GM21723 (cell line): Measurements from ENCODE around the gene RAB4A.

Experiments
- ATAC-seq: cut with Tn5 transposase; IDR thresholded peaks from one replicate; pipeline ENCODE4 v1.9.1; 2021; ENCODE audit warnings: mild to moderate bottlenecking, moderate library complexity; ENCODE audit not compliant: unreplicated experiment

RAB4A gene, protein sequence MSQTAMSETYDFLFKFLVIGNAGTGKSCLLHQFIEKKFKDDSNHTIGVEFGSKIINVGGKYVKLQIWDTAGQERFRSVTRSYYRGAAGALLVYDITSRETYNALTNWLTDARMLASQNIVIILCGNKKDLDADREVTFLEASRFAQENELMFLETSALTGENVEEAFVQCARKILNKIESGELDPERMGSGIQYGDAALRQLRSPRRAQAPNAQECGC

DNA sequence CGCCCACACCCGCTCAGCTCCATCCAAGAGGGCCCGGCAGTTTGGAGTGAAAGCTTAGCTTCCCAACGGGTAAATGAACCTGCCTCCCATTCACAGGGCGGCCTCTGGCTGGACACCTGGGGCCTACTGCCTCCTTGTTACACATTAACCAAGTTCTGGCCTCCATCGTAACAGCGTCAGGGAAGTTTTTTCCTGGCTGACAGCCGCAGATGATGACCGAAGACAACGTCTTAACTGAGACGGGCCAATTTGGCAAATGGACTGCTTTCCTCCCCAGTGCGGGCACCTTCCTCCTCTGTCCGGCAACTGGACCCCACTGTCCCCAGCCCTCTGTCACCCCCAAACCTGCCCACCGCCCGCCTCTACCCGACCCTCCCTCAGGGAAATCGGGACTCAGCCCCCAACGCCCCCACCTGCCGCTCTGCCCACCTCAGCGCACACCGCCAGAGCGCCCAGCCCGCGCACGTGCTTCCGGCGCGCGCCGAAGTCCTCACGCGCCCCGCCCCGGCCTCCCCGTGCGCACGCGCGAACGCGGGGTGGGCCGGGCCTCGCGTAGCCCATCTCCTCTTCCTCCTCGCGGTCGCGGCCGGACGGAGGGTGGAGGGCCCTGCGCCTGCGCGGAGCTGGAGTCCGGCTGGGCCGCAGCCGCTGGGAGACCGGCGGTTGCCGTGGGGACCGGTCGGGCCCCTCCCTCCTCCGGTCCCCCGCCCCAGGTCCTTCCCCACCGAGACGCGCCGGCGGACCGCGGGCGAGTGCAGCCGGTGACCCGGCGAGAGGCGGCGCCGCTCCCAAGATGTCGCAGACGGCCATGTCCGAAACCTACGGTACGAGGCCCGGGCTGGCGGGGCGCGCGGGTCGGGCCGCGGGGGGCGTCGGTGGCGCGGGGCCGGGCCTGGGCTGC is at the start of gene RAB4A:
Gene RAB4A, plus strand, starts transcription at position 565 of the 901 bp plus-strand sequence. Its CDS starts 229 bp downstream, at position 794.
- ATAC-seq, result peak; percentile 91

DNA sequence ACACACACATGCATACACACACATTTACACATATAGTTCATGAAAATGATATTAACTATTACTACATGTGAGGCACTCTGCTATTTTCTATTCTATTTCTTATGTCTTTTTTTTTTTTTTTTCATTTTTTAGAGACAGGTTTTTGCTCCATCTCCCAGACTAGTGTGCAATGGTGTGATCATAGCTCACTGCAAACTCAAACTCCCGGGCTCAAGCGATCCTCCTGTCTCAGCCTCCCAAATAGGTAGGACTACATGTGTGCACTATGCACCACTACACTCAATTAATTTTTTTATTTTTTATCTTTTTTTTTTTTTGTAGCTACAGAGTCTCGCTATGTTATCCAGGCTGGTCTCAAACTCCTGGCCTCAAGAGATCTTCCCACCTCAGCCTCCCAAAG is 48.8 kb upstream of the RAB4A start:
- no peak for ATAC-seq

DNA sequence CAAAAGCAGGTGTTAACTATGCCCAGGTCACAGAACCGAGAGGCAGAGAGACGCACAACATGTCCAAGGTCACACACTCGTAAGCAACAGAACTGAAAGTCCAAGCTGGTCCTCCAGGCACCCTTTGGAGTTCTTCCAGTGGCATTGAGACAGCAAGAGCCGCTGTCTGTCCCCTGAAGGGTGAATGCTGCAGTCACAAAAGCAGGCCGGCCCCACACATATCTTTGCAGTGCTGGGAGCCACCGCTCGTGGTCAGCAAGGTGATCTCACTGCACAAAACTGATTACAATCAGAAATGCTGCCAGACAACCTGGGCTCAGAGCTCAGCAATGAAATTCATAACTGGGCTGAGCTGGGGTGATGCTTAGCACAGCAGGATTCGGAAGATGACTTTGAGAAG is 47.4 kb upstream of the RAB4A start:
- ATAC-seq, result no peak

DNA sequence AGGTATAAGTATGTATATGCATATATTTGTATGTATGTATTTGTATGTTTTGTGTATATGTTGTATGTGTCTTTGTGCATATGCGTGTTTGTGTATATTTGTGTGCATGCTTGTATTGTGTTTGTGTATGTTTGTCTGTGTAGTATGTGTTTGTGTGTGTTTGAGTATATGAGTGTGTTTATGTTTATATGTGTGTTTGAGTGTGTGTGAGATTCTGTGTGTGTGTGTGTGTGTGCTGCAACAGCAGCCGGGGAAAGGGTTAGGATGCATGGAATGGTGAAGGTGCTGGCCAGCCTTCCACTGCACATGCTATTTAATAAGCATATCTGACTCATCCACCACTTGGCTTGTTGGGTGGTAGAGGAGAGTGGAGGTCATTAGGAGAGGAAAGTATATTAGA is 46.6 kb upstream of the RAB4A start:
- ATAC-seq, result no peak

DNA sequence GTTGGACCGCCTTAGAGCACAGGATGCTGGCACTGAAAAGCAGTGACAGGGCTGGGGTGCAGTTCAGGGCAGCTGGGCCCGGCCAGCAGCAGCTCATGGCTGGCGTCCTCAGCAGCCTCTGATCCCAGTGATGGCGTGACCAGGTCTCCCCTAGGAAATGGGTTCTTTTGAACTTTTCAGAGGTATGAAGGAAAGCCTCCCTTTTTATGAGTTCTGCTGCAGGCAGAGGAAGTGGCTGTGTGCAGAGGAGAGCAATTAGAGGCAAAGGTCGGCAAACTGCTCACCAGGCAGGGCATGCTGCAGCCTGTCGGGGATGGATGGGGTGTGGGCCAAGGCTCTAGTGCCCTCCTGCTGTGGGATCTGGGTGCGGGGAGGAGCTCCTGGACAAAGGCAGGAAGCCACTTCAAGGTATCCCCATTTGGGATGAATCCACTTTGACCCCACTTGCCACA is 45.6 kb upstream of the RAB4A start:
- no peak for ATAC-seq

DNA sequence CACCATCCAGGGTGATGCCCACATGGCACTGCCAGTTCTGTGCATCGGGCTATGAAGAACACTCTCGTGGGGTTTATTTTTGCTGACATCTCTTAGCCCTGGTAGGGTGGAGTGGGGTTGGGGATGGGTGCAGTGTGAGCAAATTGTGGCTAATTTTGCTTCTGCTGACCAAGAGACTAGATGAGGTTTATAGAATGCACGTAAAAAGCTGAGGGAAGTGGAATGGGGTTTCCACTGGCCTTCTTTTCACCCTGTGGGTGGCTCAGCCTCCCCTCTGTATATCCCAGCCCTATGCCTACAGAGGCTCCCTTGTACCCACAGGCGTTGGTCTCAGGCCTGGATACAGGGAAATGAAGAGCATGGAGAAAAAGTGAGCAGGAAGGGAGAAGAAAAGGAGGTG is 44.1 kb upstream of the RAB4A start:
- ATAC-seq, result no peak

DNA sequence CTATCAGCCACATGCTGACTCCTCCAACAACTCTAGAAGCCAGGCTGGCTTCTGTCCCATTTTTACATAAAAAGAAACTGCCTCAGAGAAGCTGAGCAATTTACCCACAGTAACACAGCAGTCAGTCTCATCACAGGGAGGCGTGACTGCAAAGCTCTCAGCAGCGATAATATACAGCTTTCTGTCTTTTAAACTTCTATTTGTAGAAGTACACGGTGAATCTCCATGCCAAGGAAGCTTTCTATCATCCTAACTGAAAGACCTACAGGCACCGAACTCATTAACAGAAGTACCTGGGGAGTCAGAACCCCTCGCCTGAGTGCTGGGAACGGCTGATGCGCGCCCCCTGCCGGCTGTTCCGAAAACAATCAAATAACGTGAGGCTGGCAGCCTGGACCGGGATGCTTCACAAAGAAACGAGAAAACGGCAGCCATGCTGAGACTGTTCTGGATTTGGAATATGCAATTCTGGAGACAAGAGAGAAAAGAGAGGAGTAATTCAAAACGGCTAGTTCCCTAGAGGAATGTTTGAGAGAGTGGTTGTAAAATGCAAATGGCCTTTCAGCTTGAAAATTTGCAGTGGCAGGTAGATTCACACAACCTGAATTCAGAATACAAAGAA is 43.5 kb upstream of the RAB4A start:
- ATAC-seq, result peak; percentile 45

DNA sequence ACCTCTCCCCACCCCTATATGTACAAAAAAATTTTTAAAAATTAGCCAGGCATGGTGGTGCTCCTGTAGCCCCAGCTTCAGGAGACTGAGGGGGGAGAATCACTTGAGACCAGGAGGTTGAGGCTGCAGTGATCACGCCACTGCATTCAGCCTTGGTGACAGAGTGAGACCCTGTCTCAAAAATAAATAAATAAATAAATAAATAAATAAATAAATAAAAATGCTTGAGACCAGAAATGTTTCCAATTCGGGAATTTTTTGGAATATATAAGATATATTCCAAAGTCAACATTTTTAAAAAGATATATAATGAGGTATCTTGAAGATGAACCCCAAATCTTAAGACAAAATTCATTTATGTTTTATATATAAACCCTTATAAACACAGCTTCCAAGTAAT is 42.4 kb upstream of the RAB4A start:
- no peak for ATAC-seq

DNA sequence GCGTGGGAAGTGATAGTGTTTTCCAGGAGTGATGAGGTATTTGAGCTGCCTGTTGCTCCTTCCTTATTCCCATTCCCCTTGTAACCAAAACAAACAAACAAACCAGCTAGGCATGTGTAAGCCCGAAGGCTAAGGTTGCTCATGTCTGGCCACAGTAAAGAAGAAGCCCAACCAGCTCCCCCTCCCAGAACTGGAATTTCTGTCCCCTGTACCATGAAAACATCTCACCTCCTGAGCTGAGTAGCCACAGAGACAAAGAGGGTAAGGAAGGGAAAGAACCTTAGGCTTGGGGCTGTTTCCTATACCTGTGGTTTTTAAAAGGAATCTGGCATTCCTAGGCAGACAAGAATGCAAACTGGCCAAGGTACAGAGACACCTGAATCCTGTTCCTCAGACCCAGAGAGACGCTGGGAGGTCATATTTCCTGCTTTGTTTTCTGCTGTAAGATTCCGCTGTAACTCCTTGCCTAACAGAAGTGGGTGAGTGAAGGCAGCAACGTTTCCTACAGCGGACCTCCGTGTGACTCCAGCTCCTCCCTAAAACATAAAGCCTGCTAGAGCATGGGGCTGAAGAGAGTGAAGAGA is 41.7 kb upstream of the RAB4A start:
- ATAC-seq, result no peak

DNA sequence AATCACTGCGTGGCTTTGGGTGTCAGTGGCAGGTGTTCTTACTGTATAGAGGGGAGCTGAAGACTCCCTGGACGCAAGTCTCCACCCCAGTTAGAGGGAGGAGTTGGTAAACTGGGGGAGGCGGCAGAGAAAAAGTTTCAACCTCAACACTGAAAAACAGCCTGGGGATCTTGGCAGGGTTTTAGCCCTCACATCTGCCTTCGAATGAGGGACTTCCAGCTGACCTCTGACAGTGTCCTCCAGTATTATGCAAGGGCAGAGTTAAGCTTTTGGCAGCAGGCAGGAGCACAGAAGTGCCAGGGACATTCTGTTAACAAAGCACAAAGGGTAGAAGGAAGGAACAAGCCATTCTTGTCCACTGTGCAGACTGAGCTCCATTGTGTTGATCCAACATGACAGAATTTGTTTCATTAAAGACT is 41.2 kb upstream of the RAB4A start:
- no peak for ATAC-seq

DNA sequence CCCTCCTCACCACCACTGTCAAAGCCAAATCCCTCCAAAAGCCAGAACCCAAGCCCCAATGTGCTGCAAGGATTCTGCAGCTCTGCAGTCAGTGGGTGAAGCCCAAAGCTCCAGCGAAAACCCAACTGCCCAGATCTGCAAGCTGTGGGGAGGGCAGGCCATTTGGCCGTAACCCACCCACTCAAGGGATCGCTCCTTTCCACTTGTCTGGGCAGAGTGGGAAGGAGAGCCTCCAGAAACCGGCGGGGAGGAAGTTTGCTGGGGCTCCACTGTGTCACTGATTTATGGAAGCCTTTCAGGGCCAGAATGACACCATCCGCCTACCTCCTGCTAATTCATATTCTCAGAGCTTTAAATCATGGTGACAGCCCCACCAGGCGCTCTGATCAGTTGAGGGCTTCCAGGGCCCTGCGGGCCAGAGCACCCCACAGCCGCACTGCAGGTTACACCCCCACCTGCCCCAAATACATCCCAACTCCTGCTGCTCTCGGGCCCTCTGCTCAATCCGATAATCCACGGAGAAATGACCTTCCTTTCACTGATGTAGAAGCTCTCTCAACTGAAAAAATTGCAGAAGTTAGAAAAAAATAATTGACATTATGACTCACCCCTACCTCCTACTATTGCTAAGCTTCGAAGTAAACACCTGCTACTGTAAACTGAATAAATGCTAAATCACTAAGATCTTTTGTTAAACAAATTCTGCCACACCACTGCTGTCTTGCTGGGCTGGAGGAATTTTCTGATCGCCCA is 40.6 kb upstream of the RAB4A start:
- ATAC-seq, result no peak

DNA sequence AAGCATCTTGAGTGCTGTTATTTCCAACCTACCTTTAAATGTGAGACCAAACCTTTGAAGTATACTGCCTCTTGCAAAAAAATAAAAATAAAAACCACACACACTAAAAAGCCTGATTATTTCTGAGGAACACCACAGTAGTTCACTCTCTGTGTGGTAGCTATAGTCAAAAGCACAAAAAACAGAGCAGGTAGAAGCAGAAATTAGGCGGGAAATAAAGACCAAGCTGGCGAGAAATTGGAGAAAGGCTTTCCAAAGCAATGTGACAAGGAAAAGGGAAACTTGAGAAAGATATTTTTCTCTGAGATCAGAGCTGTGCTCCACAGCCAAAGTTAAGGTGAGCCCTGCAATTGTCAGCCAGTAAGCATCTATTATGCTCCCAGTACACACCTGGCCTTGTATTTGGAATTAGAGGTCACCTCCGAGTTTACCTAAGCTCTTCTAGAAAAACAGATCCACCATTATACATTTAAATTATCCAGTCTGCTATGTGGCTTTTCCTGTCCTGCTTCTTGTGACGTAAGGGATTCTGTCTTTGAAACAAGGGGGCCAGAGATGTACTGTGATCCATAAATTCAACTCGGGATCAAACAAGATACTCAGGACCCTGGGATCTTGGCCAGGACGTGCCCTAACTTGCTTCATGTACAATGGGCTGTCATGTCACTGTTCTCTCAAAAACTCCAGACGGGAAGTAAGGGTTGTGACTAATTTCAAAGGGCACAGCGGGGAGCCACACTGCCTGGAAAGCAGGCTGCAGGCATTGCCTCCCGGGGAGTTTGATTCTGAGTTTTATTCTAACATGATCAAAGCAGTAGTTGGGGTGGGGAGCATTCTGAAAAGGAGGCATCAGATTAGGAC is 39.8 kb upstream of the RAB4A start:
- ATAC-seq, result no peak

DNA sequence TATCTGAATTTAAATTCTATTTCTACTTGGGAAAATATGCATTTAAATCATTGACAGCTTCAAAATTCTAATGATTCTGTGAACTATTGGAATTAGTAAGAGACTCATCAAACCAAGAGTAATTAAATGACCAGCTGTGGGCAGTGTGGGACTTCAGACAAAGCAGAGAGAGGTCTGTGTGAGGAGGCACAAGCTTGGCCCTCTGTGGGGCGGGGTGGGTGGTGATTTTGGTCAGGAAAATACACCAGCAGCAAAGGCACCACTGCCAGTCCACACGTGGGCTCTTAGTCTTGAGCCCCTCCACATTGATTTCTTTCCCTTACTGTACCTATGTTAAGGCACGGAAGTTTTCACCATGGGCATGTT is 39.2 kb upstream of the RAB4A start:
- ATAC-seq, result no peak

DNA sequence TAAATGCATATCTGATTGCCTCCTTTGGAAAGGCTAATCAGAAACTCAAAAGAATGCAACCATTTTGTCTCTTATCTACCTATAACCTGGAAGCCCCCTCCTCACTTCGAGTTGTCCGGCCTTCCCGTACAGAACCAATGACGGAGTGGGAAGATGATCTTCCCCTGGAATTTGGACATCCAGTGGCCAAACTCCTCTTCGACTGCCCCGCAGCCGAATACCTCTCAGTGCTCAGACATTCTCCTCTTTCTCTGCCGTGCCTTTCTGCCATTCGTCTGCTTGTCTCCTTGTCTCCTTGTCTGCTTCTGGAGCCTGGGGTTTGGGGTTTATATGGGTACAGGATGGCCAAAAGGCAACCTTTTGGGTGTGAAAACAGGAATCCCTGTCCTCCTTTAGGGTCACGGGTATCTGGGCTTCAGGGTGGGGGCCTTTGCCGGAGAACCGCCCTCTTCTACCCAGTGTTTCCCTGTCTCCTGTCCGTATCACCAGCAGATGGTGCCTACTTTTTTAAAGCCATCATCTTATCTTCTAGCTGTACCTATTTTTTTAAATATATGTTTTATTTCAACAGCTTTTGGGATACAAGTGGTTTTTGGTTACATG is 35.9 kb upstream of the RAB4A start:
- no peak for ATAC-seq

DNA sequence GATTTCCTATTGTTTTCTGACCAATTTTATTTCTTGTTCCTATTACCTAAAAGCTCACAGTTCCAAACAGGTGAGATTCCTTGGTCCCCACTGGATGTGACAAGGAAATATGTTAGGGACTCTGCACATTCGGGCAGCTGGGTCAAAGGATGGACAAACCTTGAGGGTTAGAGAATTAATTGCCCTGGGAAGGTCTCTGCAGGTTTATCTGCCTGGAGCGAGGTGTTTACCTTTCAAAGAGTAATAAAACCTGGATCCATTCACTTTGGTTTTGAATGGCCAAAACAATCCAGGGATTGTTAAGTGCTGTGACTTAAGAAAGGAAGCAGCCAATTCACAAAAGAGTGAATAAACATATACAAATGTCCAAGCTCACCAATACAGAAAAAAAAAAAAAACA is 33.6 kb upstream of the RAB4A start:
- ATAC-seq, result no peak

DNA sequence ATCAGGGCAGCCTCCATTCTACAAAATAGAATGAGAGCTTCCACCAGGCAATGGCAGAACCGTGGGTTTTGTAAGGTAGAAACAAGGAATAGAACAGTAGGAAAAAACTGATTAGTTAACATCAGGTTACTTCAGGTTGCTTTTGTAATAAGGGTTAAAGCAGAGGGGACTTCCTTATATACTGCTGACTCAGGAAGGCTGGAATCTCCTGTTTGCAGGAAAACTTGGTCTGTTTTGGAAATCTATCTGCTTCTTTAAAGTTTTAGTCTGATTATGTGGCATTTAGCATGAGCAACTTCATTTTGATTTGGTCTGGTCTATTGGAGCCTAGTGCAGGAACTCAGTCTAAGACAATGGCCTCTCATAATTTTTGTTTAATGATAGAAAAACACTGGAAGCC is 32.7 kb upstream of the RAB4A start:
- no peak for ATAC-seq

DNA sequence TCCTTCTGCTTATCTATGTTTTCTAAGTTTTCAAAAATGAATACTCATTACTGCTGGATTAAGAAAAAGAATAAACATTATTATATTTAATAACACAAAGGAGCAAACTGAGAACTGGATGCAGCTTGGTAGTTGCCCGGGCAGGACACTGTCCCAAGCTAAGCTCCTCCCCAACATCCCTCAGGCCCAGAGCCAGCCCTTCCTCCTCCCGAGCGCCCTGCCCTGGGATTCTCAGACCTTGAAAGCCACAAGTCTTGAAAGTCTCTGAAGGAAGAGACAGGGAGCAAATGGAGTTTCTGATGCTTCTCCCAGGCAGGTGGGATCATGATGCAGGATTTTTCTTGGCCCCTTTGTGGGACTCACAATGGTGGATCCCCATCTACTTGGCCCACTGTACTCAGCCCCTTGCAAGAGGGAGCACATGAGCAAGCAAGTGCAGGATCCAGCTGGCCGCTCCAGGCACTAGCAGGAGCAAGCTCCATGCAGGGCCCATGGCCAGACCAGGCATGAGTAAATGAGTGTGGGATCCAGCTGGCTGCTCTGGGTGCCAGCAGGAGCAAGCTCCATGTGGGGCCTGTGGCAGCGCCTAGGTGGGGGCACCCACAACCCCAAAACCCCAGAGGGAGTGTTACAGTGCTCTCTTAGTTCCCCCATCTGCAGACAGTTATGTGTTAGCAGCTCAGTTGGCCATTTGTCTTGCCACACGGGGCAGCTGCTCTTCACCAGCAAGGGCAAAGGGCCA is 32.1 kb upstream of the RAB4A start:
- no peak for ATAC-seq

DNA sequence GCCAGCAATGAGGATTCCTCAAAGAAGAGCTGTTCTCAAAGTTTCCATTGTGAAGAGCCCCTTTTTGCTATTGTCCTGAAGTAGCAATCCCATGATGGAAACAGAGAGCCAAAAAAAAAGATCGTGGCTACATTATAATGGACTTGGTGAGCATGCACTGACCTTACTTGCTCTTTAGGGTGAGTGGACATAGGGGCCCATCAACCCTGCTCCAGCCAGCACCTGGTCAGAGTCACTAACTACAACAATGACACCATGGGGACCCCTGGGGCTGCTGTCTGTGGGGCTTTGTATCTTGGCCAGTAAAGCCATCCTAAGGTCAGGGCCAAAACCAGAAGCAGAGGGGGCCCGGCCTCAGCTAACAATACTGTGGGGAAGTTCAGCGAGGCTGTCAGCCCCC is 30.4 kb upstream of the RAB4A start:
- ATAC-seq, result no peak

DNA sequence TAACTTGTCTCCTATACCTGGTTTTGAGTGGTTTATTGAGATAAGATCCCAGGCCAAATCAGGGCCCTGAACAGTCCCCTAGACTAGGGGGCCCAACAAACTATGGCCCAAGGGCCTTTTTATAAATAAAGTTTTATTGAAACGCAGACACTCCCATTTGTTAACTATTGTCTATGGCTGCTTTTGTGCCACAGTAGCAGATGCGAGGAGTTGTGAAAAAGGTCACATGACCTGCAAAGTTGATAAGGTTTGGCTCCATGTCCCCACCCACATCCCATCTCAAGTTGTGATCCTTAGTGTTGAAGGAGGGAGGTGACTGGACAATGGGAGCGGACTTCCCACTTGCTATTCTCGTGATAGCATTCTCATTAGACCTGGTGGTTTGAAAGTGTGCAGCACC is 29.5 kb upstream of the RAB4A start:
- no peak for ATAC-seq
